ENCODE measurements around the gene PLAU. TPM values are rescaled to one million over a fixed set of nuclear protein-coding genes. Genes with fewer than 3 reads are reported as not detected.
A peak's percentile ranks its signal among the peaks of the same experiment; 100 is the strongest.

PLAU gene
- total and polyA plus RNA-seq, 9 of the 15 experiments (the other 6 are each of a cell fraction or from before 2014, with no cell fraction given) = 2.1 to 16.9 (median 3.3) TPM

DNA sequence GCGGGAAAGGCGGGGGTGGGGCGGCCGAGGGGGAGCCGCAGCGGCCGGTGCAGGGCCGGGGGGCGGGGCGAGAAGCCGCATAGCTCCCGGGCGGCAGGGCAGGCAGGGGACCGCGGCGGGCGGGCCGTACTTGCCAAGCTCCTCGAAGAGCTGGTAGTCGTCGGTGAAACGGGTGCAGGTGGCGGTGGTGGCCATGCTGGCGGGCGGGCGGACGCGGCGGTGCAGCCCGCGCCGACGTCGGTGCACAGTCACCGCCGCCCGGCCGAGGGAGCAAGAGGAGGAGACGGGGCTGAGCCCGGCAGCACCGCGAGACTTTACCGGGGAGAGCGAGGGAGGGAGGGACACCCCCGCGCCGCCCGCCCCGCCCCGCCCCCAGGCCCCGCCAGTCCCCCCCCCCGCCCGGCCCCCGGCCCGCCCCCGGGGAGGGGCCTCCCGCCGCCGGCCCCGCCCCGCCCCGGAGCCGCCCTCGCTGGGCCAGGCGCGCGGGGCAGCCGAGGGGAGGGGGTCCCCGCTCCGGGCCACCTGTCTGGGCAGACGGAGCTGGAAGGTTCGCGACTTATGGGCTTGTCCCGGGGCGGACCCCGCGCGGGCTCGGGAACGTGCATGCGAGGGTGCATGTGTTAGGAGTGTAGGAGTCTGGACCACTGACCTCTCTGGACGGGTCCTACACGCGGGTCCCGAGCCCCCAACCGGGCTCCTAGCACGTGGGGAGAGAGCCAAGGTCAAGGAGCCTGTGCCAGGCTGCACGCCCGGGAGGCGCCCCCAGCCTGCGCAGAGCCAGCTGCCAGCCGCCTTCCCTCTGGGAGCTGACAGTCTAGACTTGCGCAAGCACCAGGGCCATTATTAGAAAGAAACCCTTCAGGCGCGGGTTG lies 36.4 kb upstream of the PLAU start, which contains the start of gene CAMK2G (continued):
- TF ChIP-seq, protein P1, sequence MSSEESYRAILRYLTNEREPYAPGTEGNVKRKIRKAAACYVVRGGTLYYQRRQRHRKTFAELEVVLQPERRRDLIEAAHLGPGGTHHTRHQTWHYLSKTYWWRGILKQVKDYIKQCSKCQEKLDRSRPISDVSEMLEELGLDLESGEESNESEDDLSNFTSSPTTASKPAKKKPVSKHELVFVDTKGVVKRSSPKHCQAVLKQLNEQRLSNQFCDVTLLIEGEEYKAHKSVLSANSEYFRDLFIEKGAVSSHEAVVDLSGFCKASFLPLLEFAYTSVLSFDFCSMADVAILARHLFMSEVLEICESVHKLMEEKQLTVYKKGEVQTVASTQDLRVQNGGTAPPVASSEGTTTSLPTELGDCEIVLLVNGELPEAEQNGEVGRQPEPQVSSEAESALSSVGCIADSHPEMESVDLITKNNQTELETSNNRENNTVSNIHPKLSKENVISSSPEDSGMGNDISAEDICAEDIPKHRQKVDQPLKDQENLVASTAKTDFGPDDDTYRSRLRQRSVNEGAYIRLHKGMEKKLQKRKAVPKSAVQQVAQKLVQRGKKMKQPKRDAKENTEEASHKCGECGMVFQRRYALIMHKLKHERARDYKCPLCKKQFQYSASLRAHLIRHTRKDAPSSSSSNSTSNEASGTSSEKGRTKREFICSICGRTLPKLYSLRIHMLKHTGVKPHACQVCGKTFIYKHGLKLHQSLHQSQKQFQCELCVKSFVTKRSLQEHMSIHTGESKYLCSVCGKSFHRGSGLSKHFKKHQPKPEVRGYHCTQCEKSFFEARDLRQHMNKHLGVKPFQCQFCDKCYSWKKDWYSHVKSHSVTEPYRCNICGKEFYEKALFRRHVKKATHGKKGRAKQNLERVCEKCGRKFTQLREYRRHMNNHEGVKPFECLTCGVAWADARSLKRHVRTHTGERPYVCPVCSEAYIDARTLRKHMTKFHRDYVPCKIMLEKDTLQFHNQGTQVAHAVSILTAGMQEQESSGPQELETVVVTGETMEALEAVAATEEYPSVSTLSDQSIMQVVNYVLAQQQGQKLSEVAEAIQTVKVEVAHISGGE (CRISPR knock-in tag; IDR thresholded peaks at IDR 0.05) = 0 out of 6 replicates have a peak, but pooled peaks of 1 of the 3 experiments have one; percentile 22
- no peak for TF ChIP-seq PTRF (tag; IDR thresholded peaks at IDR 0.05)
- TF ChIP-seq KLF6 (CRISPR knock-in tag; IDR thresholded peaks at IDR 0.05; ENCODE audit: borderline replicate concordance) = no peak
- TF ChIP-seq, protein P2, sequence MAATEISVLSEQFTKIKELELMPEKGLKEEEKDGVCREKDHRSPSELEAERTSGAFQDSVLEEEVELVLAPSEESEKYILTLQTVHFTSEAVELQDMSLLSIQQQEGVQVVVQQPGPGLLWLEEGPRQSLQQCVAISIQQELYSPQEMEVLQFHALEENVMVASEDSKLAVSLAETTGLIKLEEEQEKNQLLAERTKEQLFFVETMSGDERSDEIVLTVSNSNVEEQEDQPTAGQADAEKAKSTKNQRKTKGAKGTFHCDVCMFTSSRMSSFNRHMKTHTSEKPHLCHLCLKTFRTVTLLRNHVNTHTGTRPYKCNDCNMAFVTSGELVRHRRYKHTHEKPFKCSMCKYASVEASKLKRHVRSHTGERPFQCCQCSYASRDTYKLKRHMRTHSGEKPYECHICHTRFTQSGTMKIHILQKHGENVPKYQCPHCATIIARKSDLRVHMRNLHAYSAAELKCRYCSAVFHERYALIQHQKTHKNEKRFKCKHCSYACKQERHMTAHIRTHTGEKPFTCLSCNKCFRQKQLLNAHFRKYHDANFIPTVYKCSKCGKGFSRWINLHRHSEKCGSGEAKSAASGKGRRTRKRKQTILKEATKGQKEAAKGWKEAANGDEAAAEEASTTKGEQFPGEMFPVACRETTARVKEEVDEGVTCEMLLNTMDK (IDR thresholded peaks at IDR 0.05; ENCODE audit: borderline replicate concordance, insufficient read depth, low read depth, low read length, poor library complexity, severe bottlenecking) = peak; percentile 11
- peak; percentile 67 for TF ChIP-seq L3MBTL2 (IDR thresholded peaks at IDR 0.05)
- TF ChIP-seq RBBP5 (IDR thresholded peaks at IDR 0.05; ENCODE audit: borderline replicate concordance, insufficient read depth, low read length, poor library complexity, severe bottlenecking) = peak; percentile 92
- TF ChIP-seq KDM5B (IDR thresholded peaks at IDR 0.05; ENCODE audit: insufficient replicate concordance, low read depth, low read length) = peak; percentile 86
- no peak for TF ChIP-seq PRMT5 (CRISPR knock-in tag; IDR thresholded peaks at IDR 0.05)
- no peak for TF ChIP-seq POLR3G (IDR thresholded peaks at IDR 0.05; ENCODE audit: extremely low read depth, insufficient read length, insufficient replicate concordance)
- peak; percentile 2; the same call in 1 of the 2 replicates for TF ChIP-seq ZSCAN32 (CRISPR knock-in tag; IDR thresholded peaks at IDR 0.05)
- TF ChIP-seq, protein P3, sequence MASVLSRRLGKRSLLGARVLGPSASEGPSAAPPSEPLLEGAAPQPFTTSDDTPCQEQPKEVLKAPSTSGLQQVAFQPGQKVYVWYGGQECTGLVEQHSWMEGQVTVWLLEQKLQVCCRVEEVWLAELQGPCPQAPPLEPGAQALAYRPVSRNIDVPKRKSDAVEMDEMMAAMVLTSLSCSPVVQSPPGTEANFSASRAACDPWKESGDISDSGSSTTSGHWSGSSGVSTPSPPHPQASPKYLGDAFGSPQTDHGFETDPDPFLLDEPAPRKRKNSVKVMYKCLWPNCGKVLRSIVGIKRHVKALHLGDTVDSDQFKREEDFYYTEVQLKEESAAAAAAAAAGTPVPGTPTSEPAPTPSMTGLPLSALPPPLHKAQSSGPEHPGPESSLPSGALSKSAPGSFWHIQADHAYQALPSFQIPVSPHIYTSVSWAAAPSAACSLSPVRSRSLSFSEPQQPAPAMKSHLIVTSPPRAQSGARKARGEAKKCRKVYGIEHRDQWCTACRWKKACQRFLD (CRISPR knock-in tag; IDR thresholded peaks at IDR 0.05) = 0 out of 2 replicates have a peak, but pooled peaks have one; percentile 62
- TF ChIP-seq, protein P4, sequence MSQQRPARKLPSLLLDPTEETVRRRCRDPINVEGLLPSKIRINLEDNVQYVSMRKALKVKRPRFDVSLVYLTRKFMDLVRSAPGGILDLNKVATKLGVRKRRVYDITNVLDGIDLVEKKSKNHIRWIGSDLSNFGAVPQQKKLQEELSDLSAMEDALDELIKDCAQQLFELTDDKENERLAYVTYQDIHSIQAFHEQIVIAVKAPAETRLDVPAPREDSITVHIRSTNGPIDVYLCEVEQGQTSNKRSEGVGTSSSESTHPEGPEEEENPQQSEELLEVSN (IDR thresholded peaks at IDR 0.05; ENCODE audit: borderline replicate concordance in 1 of 2, extremely low read depth in 1 of 2, insufficient read depth in 1 of 2, insufficient read length in 1 of 2, low read depth in 1 of 2, low read length in 1 of 2, poor library complexity in 1 of 2, severe bottlenecking in 1 of 2) = peak; percentile 82 to 94

Measured in K562 (cell line).